C4-2B (cell line): ENCODE measurements around the gene MRPL18.

ENCODE experiments used
- H3K27ac ChIP-seq: fragments of 450-650 bp; 2 replicates; pipeline ENCODE4 v1.5.1; 2017
- CTCF ChIP-seq: fragments of 450-650 bp; conservative IDR thresholded peaks from 2 replicates; pipeline ENCODE4 v1.5.1; 2017; ENCODE audit warnings: mild to moderate bottlenecking
- ZFX ChIP-seq: fragments of 450-650 bp; IDR thresholded peaks from 2 replicates; pipeline ENCODE4 v1.6.1; 2017

Gene MRPL18

GRCh38 chr6:159826968-159827647 is 36.8 kb downstream of the MRPL18 start:
- H3K27ac ChIP-seq = no peak overlapping the region
- TF ChIP-seq ZFX (no peak), CTCF (no peak)

GRCh38 chr6:159828074-159828473 is 37.8 kb downstream of the MRPL18 start:
- TF ChIP-seq ZFX (no peak), CTCF (no peak)
- no peak overlapping the region for H3K27ac ChIP-seq

- H3K27ac ChIP-seq = no peak overlapping the region
- TF ChIP-seq CTCF = no peak
- TF ChIP-seq ZFX = no peak
Measured at GRCh38 chr6:159829526-159829925, 39.3 kb downstream of the MRPL18 start.

GRCh38 chr6:159830501-159831372 is 40.5 kb downstream of the MRPL18 start:
- TF ChIP-seq ZFX = no peak
- no peak for TF ChIP-seq CTCF
- no peak overlapping the region for H3K27ac ChIP-seq

GRCh38 chr6:159831373-159831679 is 41.1 kb downstream of the MRPL18 start:
- TF ChIP-seq CTCF (no peak), ZFX (no peak)
- H3K27ac ChIP-seq = no peak overlapping the region

GRCh38 chr6:159832946-159833345 is 42.7 kb downstream of the MRPL18 start:
- TF ChIP-seq ZFX (no peak), CTCF (no peak)
- no peak overlapping the region for H3K27ac ChIP-seq

GRCh38 chr6:159833556-159833955 is 43.3 kb downstream of the MRPL18 start:
- H3K27ac ChIP-seq = no peak overlapping the region
- no peak for TF ChIP-seq CTCF
- no peak for TF ChIP-seq ZFX
